Ovary (tissue), 3 donors: ENCODE measurements around the gene TMEM222.

Source experiments
- CTCF ChIP-seq, 3 donors: fragments of 450-650 bp in 2 of 3; fragments of 200-600 bp in 1 of 3; IDR thresholded peaks; one replicate each; pipeline versions ENCODE4 v1.5.1 to v1.8.0; 2016 to 2022; ENCODE audit warnings: antibody characterized with exemption in 3 of 3, mild to moderate bottlenecking in 1 of 3
- POLR2A ChIP-seq: fragments of 450-650 bp; IDR thresholded peaks from one replicate; pipeline ENCODE4 v1.6.1; 2017; ENCODE audit warnings: antibody characterized with exemption, mild to moderate bottlenecking, moderate library complexity
- donor health status: DM: no; HTN: no; CAD: no.

- TF ChIP-seq POLR2A (no peak), CTCF (IDR thresholded peaks at IDR 0.05) (no peak)
These were observed 742 bp downstream of the TMEM222 start for GRCh38 chr1:27322569-27323240.
